HepG2 (cell line): Measurements from ENCODE around the gene TREH. TPM values are rescaled to one million over a fixed set of nuclear protein-coding genes. Genes with fewer than 3 reads are reported as not detected.
A peak's percentile ranks its signal among the peaks of the same experiment; 100 is the strongest.

Experiments
- ELF3 ChIP-seq: IDR thresholded peaks from 2 replicates; pipeline ENCODE4 v1.6.1; 2016; ENCODE audit warnings: missing genetic modification reagents, missing compliant biosample characterization
- MEIS1 ChIP-seq: sonication (generic); formaldehyde crosslinking; IDR thresholded peaks from 2 replicates; pipeline ENCODE4 v1.9.0; 2021; ENCODE audit warnings: mild to moderate bottlenecking, missing genetic modification reagents, moderate library complexity, borderline replicate concordance
- NR1H2 ChIP-seq: sonication (generic); formaldehyde crosslinking; IDR thresholded peaks from 2 replicates; pipeline ENCODE4 v1.8.1; 2022; ENCODE audit warnings: low read depth, missing genetic modification reagents, borderline replicate concordance
- NR2F1 ChIP-seq, 2 experiments: fragments of 450-650 bp in 1 of 2; formaldehyde crosslinking in 1 of 2; IDR thresholded peaks; 2 replicates each; pipeline versions ENCODE4 v1.5.0 to v1.6.1; 2016 to 2020; ENCODE audit warnings: mild to moderate bottlenecking in 1 of 2, missing compliant biosample characterization in 1 of 2, missing genetic modification reagents in 1 of 2, moderate library complexity in 1 of 2
- RORA ChIP-seq: sonication (generic); formaldehyde crosslinking; IDR thresholded peaks from 2 replicates; pipeline ENCODE4 v1.5.0; 2020; ENCODE audit warnings: mild to moderate bottlenecking, missing genetic modification reagents, moderate library complexity
- SMAD1 ChIP-seq: sonication (generic); formaldehyde crosslinking; IDR thresholded peaks from 2 replicates; pipeline ENCODE4 v1.4.0; 2020; ENCODE audit warnings: missing genetic modification reagents, low read depth, mild to moderate bottlenecking, borderline replicate concordance
- TAF15 ChIP-seq: fragments of 200-400 bp; formaldehyde crosslinking; IDR thresholded peaks from one replicate; pipeline ENCODE4 v1.6.1; 2018; ENCODE audit warnings: mild to moderate bottlenecking, low read depth, low read length; ENCODE audit not compliant: poor library complexity, severe bottlenecking
- U2AF2 ChIP-seq: fragments of 200-400 bp; formaldehyde crosslinking; IDR thresholded peaks from 2 replicates; pipeline ENCODE4 v1.6.1; 2017; ENCODE audit warnings: low read depth, mild to moderate bottlenecking, low read length
- ZNF326 ChIP-seq: sonication (generic); formaldehyde crosslinking; IDR thresholded peaks from 2 replicates; pipeline ENCODE4 v1.4.0; 2020; ENCODE audit warnings: missing genetic modification reagents, borderline replicate concordance
- ZNF577 ChIP-seq: sonication (generic); formaldehyde crosslinking; IDR thresholded peaks from 2 replicates; pipeline ENCODE4 v1.4.0; 2020; ENCODE audit warnings: mild to moderate bottlenecking, low read depth, missing genetic modification reagents, borderline replicate concordance
- ZNF687 ChIP-seq: sonication (generic); formaldehyde crosslinking; IDR thresholded peaks from 2 replicates; pipeline ENCODE4 v1.5.1; 2020; ENCODE audit warnings: mild to moderate bottlenecking, missing genetic modification reagents, moderate library complexity
- polyA plus RNA-seq, 8 experiments: library from polyadenylated mRNA; depleted of rRNA in 3 of 8; stranded (reverse) in 7 of 8; unstranded in 1 of 8; fragments of >200 nt; fragmentation: Illumina TruSeq in 4 of 8; extraction: Trizol in 4 of 8; gene quantifications; 2 replicates each; pipeline versions ENCODE4 v1.2.1 to v1.2.3, GENCODE V29; 2011 to 2016; ENCODE audit warnings: low read depth in 4 of 8, missing spikeins in 1 of 8, mixed read lengths in 1 of 8; ENCODE audit not compliant: insufficient read depth in 1 of 8
- total RNA-seq, 5 experiments: library from RNA; depleted of rRNA; stranded (reverse); fragments of >200 nt; fragmentation: Illumina TruSeq; extraction: Trizol; gene quantifications; 2 replicates each; pipeline ENCODE4 v1.2.3, GENCODE V29; 2016; ENCODE audit warnings: low read depth in 1 of 5
- TF ChIP-seq, protein P1 (sequence below): sonication (generic); formaldehyde crosslinking; IDR thresholded peaks from 2 replicates; pipeline ENCODE4 v1.4.0; 2020; ENCODE audit warnings: missing genetic modification reagents, mild to moderate bottlenecking, borderline replicate concordance
- TF ChIP-seq, protein P2 (sequence below): sonication (generic); formaldehyde crosslinking; IDR thresholded peaks from 2 replicates; pipeline ENCODE4 v1.4.0; 2020; ENCODE audit warnings: missing genetic modification reagents
- TF ChIP-seq, protein P3 (sequence below): sonication (generic); formaldehyde crosslinking; IDR thresholded peaks from 2 replicates; pipeline ENCODE4 v1.8.0; 2022; ENCODE audit warnings: missing genetic modification reagents, mild to moderate bottlenecking, inconsistent platforms, borderline replicate concordance
- TF ChIP-seq, protein P4 (sequence below): IDR thresholded peaks from 2 replicates; pipeline ENCODE4 v1.4.0; 2020; ENCODE audit warnings: mild to moderate bottlenecking, missing genetic modification reagents

The TREH gene
- total and polyA plus RNA-seq, 2 of the 13 experiments (the other 11 are each of a cell fraction or from before 2014, with no cell fraction given), result 0.53 to 0.86 TPM

GRCh38 chr11:118620529-118621070 is 58.9 kb downstream of the TREH start (continued):
- TF ChIP-seq ELF3 (CRISPR knock-in tag) (peak; percentile 69; the same call in 1 of the 2 replicates), MEIS1 (CRISPR knock-in tag) (peak; percentile 22; the same call in 1 of the 2 replicates), ZNF577 (CRISPR knock-in tag) (no peak), U2AF2 (no peak), SMAD1 (CRISPR knock-in tag) (no peak), RORA (no peak), ZNF687 (CRISPR knock-in tag) (peak; percentile 80), ZNF326 (no peak), NR2F1 (CRISPR knock-in tag; IDR thresholded peaks at IDR 0.05) (peak in 1 of 2 experiments; percentile 49; a peak in 1 of 4 replicates), TAF15 (no peak), NR1H2 (CRISPR knock-in tag) (no peak)
- TF ChIP-seq, protein P1, sequence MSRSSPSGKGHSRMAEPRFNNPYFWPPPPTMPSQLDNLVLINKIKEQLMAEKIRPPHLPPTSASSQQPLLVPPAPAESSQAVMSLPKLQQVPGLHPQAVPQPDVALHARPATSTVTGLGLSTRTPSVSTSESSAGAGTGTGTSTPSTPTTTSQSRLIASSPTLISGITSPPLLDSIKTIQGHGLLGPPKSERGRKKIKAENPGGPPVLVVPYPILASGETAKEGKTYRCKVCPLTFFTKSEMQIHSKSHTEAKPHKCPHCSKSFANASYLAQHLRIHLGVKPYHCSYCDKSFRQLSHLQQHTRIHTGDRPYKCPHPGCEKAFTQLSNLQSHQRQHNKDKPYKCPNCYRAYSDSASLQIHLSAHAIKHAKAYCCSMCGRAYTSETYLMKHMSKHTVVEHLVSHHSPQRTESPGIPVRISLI (CRISPR knock-in tag), result no peak
- TF ChIP-seq, protein P2, sequence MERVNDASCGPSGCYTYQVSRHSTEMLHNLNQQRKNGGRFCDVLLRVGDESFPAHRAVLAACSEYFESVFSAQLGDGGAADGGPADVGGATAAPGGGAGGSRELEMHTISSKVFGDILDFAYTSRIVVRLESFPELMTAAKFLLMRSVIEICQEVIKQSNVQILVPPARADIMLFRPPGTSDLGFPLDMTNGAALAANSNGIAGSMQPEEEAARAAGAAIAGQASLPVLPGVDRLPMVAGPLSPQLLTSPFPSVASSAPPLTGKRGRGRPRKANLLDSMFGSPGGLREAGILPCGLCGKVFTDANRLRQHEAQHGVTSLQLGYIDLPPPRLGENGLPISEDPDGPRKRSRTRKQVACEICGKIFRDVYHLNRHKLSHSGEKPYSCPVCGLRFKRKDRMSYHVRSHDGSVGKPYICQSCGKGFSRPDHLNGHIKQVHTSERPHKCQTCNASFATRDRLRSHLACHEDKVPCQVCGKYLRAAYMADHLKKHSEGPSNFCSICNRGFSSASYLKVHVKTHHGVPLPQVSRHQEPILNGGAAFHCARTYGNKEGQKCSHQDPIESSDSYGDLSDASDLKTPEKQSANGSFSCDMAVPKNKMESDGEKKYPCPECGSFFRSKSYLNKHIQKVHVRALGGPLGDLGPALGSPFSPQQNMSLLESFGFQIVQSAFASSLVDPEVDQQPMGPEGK, result peak; percentile 53; the same call in 1 of the 2 replicates
- TF ChIP-seq, protein P3, sequence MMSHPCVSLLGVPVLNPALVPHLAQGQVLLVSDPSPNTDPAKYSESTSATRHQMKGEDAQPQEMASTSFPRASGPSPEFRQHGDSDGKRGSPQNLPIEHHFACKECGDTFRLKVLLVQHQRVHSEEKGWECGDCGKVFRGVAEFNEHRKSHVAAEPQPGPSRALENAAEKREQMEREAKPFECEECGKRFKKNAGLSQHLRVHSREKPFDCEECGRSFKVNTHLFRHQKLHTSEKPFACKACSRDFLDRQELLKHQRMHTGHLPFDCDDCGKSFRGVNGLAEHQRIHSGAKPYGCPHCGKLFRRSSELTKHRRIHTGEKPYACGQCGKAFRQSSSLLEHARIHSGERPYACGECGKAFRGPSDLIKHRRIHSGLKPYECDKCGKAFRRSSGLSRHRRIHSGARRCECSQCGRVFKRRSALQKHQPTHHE (CRISPR knock-in tag), result 0 out of 2 replicates have a peak, but pooled peaks have one; percentile 3
- TF ChIP-seq, protein P4, sequence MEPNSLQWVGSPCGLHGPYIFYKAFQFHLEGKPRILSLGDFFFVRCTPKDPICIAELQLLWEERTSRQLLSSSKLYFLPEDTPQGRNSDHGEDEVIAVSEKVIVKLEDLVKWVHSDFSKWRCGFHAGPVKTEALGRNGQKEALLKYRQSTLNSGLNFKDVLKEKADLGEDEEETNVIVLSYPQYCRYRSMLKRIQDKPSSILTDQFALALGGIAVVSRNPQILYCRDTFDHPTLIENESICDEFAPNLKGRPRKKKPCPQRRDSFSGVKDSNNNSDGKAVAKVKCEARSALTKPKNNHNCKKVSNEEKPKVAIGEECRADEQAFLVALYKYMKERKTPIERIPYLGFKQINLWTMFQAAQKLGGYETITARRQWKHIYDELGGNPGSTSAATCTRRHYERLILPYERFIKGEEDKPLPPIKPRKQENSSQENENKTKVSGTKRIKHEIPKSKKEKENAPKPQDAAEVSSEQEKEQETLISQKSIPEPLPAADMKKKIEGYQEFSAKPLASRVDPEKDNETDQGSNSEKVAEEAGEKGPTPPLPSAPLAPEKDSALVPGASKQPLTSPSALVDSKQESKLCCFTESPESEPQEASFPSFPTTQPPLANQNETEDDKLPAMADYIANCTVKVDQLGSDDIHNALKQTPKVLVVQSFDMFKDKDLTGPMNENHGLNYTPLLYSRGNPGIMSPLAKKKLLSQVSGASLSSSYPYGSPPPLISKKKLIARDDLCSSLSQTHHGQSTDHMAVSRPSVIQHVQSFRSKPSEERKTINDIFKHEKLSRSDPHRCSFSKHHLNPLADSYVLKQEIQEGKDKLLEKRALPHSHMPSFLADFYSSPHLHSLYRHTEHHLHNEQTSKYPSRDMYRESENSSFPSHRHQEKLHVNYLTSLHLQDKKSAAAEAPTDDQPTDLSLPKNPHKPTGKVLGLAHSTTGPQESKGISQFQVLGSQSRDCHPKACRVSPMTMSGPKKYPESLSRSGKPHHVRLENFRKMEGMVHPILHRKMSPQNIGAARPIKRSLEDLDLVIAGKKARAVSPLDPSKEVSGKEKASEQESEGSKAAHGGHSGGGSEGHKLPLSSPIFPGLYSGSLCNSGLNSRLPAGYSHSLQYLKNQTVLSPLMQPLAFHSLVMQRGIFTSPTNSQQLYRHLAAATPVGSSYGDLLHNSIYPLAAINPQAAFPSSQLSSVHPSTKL (CRISPR knock-in tag), result 0 out of 2 replicates have a peak, but pooled peaks have one; percentile 6
